Left renal cortex interstitium (tissue), 4 donors: Measurements from ENCODE around the gene COX10. TPM values are rescaled to one million over a fixed set of nuclear protein-coding genes. Genes with fewer than 3 reads are reported as not detected.
"Not testable (repeated sequence)": the region's sequence is repeated elsewhere in the genome, so short reads cannot be mapped to it uniquely, and the experiment has no call there.

Experiments used
- DNase-seq, 4 donors: peaks; one replicate each; pipeline ENCODE4 v3.0.0-alpha.2; 2013; ENCODE audit warnings: low read depth in 4 of 4, low spot score in 2 of 4, missing footprints in 1 of 4
- polyA plus RNA-seq, 4 donors: library from polyadenylated mRNA; unstranded; fragments of 120-200 nt; gene quantifications; one replicate each; pipeline ENCODE4 v1.2.1, GENCODE V29; 2013; ENCODE audit not compliant: insufficient read length in 4 of 4

COX10 gene
- polyA plus RNA-seq, 4 donors = 16.6 to 18.1 (median 17.1) TPM

DNA sequence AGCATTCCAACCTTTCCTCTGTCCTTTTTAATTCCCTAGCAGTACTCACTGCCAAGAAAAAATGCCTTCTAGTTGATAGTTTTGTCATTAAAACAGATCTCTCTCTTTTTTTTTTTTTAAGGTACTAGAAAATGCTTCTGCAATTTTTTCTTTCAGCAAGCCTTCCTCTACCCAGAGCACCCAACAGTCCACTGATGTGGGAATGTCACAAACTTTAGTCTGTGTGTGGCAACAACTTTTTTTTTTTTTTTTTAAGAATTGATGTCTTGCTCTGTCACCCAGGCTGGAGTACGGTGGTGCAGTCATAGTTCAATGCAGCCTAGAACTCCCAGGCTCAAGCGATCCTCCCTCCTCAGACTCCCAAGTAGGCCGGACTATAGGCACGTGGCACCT is 132.7 kb downstream of the COX10 start:
- DNase-seq = no peak

DNA sequence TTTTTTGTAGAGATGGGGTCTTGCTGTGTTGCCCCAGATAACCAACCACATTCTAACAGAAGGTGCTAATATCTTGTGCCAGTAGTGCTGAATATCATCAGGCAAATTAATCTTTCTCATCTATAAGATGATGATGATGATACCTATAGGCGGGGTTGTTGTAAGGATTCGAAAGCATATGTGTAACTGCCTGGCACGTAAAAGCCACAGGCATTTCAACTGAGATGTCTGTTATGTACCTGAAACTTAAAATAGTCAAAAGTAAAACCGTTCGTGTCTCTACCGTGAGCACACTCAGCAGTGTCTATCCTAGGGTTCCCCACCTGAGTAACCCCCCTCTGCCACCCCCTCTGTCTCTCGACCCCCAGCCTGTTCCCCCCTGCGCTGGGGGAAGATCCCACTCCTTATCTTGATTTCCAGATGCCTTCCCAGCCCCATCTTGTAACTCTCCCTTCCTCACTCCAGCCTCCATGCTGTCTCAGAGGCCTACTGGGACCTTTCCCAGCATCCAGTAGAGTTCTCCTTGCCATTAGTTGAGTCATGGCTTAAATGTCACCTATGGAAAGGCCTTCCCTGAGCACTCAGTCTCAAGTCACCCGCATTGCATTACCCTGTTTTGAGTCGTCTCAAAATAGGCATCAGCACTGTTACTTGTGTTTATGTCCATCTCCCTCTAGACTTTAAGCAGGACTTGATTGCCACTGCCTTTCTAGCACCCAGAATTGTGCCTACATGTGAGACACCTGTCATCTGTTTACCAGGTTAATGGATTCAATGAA is 133.3 kb downstream of the COX10 start:
- DNase-seq = no peak

DNA sequence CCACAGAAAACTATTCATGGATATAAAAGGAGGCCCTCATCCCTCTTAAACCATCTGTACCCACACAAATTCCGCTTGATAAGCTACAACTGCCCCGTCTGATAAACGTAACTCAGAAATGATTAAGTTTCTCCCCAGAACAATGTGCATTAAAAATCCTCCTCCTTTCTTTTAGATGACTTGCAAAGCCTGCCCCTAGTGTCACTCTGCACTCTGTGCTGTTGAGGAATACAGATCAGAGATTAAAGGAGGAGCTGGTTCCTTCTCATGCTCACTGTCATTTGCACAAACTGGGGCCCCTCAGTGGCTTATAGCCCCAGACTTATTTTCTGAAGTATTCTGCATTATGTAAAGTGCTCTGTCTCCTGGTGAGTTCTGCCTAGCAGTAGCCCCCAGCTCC is 134.1 kb downstream of the COX10 start:
- no peak for DNase-seq

DNA sequence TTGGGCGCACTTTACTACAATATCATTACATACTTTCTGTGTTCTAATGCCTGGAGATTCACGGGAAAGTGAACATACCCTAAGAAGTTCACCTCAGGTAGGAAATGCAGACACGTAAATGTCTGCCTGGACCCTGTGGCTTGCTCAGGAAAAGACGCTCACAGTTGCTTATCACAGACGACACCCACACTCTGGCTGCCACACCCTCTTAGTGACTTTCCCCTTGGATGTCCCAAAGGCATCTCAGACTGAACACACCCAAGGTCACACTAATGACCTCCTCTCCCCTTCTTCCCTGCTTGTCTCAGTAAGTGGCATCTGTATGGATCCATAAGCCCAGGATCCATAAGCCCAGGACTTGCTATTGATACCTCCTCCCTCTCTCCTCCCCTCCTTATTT is 134.8 kb downstream of the COX10 start:
- DNase-seq = no peak

DNA sequence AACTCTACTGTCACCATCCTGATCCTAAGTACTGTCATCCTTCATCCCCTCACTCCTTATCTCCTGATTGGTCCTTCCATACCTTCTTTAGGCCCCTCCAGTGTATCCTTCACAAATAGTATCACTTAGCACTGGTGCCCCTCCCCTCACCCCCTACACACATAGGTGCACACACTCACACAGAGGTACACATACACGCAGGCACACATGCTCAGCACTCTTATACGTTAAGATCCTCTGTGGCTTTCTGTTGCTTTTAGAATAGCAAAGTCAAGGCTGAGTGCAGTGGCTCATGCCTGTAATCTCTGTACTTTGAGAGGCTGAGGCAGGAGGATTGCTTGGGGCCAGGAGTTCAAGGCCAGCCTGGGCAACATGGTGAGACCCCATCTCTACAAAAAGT is 135.2 kb downstream of the COX10 start:
- no peak for DNase-seq

DNA sequence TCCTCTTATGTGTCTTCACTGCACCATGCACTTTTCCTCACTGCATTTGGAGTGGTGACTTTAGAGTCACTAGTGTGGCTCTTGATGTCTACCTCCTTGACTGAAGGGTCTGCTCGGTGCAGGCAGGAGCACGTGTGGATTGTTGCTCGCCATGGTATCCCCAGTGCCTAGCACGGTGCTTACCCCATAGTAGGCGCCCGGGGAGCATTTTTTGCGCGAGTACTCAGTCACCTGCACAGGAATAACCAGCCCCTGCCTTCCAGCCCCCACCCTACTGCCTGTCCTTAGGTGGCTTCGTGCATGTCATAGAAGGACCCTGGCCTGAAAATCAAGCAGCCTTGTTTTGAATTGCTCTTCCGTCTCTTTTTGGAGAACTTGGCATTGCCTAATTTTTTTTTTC is 136.1 kb downstream of the COX10 start:
- no peak for DNase-seq

DNA sequence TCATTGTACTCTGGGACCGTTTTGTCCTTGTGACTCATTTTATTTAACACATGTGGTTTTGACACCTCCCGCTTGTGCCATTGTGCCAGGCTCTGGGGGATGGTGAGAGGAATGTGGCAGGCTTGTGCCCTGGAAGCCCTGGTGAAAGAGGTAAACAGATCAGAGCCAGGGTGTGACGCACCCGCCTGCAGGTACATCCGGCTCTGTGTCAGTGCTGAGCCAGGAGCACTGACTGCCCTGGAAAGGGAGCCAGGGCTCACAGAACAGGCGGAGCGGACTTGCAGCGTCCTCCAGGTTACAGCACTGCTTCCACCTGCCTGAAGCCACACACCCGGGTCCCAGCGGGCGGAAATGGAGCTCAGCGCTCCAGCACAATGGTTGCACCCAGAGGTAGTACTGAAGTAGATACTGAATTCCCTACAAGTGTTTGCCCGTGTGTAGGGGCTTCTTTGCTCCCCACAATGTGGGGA is 136.7 kb downstream of the COX10 start:
- no peak for DNase-seq

DNA sequence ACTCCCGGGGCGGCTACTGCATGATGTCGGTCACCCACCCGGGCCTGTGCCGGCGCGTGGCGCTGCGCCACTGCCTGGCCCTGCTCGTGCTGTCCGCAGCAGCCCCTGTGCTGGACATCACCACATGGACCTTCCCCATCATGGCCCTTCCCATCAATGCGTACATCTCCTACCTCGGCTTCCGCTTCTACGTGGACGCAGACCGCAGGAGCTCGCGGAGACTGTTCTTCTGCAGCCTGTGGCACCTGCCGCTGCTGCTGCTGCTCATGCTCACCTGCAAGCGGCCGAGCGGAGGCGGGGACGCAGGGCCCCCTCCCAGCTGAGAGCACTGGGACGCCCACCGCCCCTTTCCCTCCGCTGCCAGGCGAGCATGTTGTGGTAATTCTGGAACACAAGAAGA is 137.6 kb downstream of the COX10 start:
- no peak for DNase-seq

DNA sequence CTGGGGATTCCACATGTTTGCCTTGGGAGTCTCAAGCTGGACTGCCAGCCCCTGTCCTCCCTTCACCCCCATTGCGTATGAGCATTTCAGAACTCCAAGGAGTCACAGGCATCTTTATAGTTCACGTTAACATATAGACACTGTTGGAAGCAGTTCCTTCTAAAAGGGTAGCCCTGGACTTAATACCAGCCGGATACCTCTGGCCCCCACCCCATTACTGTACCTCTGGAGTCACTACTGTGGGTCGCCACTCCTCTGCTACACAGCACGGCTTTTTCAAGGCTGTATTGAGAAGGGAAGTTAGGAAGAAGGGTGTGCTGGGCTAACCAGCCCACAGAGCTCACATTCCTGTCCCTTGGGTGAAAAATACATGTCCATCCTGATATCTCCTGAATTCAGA is 138.5 kb downstream of the COX10 start:
- DNase-seq = no peak

DNA sequence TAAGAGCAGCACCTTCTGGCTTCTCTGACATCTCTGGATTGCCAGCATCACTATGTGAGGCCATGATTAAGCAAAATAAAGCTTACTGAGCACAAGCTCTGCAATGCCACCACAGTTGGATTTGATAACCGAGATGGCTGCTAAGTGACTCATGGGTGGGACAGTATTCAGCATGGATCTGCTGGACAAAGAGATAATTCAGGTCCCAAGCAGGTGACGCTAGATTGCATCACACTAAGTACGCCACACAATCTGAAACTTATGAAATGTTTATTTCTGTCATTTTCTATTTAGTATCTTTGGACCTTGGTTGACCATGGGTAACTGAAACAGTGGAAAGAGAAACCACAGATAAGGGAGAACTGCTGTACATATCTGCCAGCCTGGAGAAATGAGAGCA is 139.9 kb downstream of the COX10 start:
- DNase-seq = no peak

DNA sequence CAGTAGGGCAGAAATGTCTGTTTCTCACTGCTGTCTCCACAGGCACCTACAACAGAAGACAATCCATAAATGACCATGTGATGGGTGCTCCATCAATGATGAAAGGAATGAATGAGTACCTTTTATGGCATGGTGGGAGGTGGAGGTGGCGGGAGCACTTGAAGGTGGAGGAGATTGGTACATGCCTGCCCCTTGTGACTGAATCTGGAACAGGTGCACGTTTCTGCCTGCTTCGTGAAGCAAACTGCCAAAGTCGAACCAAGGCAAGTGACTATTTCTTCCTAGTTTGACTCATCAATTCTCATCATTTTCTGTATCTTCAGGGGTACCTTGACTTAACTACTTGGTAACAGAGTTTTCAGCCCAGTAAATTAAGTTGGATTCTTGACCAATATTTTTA is 141.9 kb downstream of the COX10 start:
- no peak for DNase-seq

DNA sequence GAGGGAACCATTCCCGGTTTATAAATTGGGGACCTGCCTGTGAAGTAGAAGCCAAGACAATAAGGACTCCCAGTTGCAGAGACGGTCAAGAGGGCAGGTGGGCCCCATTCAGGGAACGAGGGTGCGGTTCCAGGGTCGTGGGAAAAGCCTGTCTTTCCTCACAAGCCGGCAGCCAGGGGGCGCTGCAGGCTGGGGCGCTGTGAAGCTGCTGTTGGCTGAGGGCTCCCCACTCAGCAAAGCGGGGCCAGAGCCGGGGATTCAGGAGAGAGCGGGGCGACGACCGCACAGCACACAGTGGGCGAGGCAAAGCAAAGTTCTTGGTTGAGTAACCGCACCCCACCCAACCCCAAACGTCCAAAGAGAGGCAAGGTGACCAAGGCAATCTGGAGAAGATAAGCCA is 142.5 kb downstream of the COX10 start:
- DNase-seq = no peak

DNA sequence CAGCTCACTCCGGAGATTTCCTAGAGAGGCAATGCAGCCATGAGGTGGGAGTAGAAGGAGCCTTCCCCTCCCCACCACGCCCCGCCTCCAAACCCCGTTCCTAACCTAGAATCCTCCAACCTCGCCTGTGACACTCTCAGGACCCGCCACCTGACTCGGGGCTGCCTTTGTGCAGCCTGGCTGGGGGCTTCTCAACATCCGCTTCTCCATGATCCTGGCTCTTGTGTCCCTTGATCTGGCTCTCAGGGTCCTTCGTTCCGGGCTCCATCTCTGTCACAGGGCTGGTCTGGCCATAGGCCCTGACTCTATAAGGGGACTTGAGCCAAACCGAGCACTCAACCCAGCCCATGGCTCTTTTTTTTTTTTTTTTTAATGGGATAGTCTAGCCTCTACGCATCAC is 143.1 kb downstream of the COX10 start:
- no peak for DNase-seq

DNA sequence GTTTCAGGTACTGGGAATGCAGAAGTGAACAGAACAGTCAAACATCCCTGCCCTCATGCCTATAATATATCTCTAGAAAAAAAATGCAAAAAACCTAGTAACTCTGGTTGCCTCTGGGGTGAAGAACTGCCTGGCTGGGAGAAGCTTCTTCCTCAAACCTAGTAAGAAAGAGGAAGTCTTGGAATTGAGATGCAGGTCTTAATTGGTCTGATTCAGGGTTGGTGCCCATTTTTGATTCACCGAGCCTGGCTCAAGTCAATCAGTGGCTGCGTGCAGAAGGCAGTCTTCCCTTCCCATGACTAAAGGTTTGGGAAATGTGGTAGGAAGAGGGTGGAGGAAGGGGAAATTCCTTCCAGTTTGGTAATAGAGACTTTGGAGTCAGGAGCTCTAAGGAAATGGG is 145.0 kb downstream of the COX10 start:
- no peak for DNase-seq

DNA sequence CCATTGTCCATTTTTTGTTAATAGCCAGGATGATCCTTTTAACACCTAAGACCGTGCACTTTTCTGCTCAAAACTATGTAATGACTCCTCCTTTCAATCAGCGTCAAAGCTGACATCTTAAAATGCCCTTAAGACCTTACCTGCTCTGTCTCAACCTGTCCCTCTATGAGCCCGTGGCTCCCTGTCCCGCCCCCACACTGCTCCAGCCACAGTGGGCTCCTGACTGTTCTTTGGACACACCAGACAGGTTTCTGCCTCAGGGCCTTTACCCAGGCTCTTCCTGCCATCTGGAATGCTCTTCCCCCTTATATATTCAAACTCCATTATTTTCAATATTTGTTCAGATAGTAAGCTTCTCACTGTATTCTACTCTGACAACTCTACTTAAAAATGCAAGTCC is 153.3 kb downstream of the COX10 start:
- no peak for DNase-seq

DNA sequence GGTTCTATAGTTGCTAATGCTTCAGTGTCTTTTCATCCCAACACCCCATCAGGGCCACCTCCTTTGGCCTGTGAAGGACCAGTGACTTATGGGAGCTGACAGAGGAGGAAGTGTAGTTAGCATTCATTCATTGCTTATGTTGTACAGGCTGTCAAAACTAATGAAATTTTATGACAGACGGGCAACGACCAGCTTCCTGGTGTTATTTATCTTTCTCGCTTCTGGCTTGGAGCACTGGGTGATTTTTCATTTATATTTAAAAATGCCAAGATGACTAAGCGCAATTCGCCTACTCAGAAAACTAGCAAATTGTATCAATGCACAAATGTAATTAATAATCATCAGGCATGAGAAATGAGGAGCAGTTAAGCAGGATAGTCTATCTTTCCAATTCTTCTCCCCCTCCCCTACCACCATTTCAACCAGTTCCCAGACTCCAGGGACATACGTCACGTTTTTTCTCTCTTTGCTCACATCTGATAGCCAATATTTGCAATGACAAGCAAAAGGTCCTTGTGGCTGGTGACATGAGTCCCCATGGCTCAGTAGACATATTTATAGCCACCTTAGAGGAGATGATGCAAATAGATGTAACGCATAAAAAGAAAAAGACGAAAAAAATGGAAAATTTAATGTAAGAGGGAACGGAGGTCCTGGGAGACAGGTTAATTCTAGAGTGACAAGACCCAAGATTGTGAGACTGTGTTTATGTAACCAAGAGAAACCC is 156.1 kb downstream of the COX10 start:
- no peak for DNase-seq

DNA sequence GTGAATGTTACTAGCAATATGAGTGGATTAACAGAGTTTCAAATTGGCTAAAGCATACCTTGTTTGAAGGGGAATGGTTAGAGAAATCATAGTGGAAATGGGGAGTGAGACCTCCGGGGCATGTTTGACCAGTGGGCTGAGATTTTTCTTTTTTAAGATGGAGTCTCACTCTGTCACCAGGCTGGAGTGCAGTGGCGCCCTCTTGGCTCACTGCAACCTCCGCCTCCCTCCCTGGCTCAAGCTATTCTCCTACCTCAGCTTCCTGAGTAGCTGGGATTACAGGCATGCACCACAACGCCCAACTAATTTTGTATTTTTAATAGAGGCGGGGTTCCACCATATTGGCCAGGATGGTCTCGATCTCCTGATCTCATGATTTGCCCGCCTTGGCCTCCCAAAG is 157.7 kb downstream of the COX10 start:
- DNase-seq = no peak

DNA sequence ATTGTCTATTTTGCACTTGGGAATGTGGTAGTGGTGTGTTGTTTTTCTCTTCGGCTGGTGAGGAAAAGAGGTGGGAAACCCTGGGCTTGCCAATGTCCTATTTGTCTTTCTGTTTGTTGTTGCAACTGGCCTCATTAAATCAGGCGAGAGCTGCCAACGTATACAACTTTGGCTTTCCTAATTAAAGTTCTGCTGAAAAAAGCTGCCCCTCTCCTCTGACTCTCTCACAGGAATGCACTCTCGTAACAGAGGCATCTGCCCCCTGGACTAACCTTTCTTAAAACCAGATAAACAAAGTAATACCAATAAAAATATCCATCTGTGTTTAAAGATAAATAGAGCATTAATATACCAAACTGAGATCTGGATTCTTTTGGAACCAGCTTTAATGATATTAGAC is 159.6 kb downstream of the COX10 start:
- no peak for DNase-seq

DNA sequence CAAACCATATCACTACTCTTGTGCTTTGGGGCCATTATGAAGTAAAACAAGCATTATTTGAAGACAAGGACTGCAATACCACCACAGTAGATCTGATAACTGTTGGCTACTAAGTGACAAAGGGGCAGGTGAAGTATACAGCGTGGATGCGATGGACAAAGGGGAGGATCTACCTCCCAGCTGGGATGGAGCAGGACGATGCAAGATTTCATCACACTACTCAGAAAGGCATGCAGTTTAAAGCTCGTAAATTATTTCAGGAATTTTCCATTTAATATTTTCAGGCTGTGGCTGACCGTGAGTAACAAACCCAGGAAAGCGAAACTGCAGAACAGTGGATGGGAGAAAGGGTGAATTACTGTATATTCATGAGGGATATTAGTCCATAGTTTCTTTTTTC is 161.9 kb downstream of the COX10 start:
- not testable (repeated sequence) for DNase-seq

DNA sequence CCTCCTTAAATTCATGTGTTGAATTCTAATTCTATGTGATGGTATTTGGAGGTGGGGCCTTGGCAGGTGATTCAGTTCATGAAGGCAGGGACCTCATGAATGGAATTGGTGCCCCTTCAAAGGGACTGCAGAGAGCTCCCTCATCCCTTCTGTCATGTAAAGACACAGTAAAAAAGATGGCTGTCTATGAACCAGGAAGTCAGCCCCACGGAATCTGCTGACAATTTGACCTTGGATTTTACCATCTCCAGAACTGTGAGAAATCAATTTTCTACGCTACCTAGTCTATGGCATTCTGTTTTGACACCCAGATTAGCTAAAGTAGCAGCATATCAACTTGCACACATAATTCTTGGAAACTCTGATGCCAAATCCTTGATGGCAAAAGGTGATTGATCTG is 165.7 kb downstream of the COX10 start:
- not testable (repeated sequence) for DNase-seq

DNA sequence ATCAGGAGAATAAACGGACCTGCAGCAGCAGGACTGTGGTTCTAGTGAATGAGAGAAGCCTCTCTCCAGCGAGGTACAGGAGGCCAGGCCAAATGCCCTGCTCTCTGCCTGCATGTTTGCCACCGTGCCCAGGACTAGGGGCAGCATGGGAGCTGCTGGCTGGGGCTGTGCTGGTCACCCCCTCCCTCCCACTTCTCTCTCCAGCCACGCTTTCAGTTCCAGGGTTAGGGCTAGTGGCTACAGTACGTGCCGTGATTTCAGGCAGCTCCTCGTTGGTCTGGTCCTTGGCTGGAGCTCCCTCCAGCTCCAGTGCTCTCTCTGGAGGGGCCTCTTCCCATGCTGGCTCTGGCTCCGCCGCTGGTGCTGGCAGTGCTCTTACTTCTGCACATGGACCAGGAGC is 166.7 kb downstream of the COX10 start:
- DNase-seq = not testable (repeated sequence)

DNA sequence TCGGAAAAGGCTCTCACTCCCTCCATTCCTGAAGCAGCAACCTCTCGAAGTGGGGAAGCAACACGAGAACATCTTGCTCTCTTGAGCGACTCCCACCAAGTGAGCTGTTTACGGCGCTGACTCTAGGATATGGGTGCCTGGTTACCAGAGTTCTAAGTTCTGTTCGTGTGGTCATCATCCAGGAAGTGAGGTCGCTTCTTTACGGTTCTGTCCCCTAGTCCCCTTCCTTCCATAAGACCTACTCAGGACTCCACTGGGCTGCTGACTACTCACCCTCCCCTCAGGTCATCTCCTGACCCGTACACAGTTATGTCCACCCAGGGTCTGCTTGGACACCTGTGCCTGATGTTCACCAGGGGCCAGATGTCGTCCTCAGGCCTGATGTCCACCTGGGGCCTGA is 167.5 kb downstream of the COX10 start, which contains the start of gene CDRT15:
CDRT15 (minus strand) TSS at position 101 of the 400 bp plus-strand sequence; CDS start at position 72, 29 bp downstream.
- DNase-seq = not testable (repeated sequence)
